GM23338 (cell line): Measurements from ENCODE around the gene VDR. TPM values are rescaled to one million over a fixed set of nuclear protein-coding genes. Genes with fewer than 3 reads are reported as not detected.

Experiments
- ATAC-seq: fragments of 200-7000 bp; cut with Tn5 transposase; 3 replicates; pipeline ENCODE4 v1.9.1; 2020
- DNase-seq: peaks from one replicate; pipeline ENCODE4 v3.0.0-alpha.2; 2015; ENCODE audit warnings: low spot score
- H2AFZ ChIP-seq: fragments of 200-600 bp; sonication (generic); 2 replicates; pipeline ENCODE4 v1.8.0; 2016; ENCODE audit warnings: antibody characterized with exemption, mild to moderate bottlenecking, moderate library complexity
- H3F3A ChIP-seq: fragments of 200-600 bp; sonication (generic); replicated peaks from 2 replicates; pipeline ENCODE4 v1.8.0; 2017; ENCODE audit warnings: antibody characterized with exemption, mixed run types, low read depth
- H3K27ac ChIP-seq: fragments of 200-600 bp; sonication (generic); 2 replicates; pipeline ENCODE4 v1.6.1; 2016; ENCODE audit warnings: low read depth
- H3K27me3 ChIP-seq: fragments of 200-600 bp; sonication (generic); 2 replicates; pipeline ENCODE4 v1.8.0; 2016; ENCODE audit warnings: mild to moderate bottlenecking, mixed run types, moderate library complexity; ENCODE audit not compliant: insufficient read depth
- H3K36me3 ChIP-seq: fragments of 200-600 bp; sonication (generic); 2 replicates; pipeline ENCODE4 v1.8.0; 2016; ENCODE audit warnings: mild to moderate bottlenecking; ENCODE audit not compliant: insufficient read depth
- H3K4me1 ChIP-seq: fragments of 200-600 bp; sonication (generic); 2 replicates; pipeline ENCODE4 v1.8.0; 2016; ENCODE audit warnings: mild to moderate bottlenecking, moderate library complexity; ENCODE audit not compliant: insufficient read depth
- H3K4me2 ChIP-seq: fragments of 200-600 bp; sonication (generic); 2 replicates; pipeline ENCODE4 v1.7.1; 2017; ENCODE audit warnings: mixed run types
- H3K4me3 ChIP-seq: fragments of 200-600 bp; sonication (generic); 2 replicates; pipeline ENCODE4 v1.6.1; 2016; ENCODE audit warnings: mixed run types
- H3K79me2 ChIP-seq: fragments of 200-600 bp; sonication (generic); replicated peaks from 2 replicates; pipeline ENCODE4 v1.8.0; 2017; ENCODE audit warnings: mild to moderate bottlenecking; ENCODE audit not compliant: insufficient read depth
- H3K9me2 ChIP-seq: fragments of 200-600 bp; sonication (generic); 2 replicates; pipeline ENCODE4 v1.8.0; 2017; ENCODE audit not compliant: insufficient read depth
- H4K20me1 ChIP-seq: fragments of 200-600 bp; sonication (generic); replicated peaks from 2 replicates; pipeline ENCODE4 v1.8.0; 2017; ENCODE audit warnings: mild to moderate bottlenecking; ENCODE audit not compliant: insufficient read depth
- H3K27ac Mint-ChIP-seq: 2 replicates; pipeline ENCODE4 v1.8.0; 2020; ENCODE audit warnings: inconsistent platforms, mild to moderate bottlenecking, moderate library complexity, mixed read lengths
- H3K27me3 Mint-ChIP-seq: 3 replicates; pipeline ENCODE4 v1.8.0; 2022; ENCODE audit warnings: low read depth, mild to moderate bottlenecking, moderate library complexity, mixed read lengths, inconsistent platforms; ENCODE audit not compliant: insufficient read depth, poor library complexity
- H3K36me3 Mint-ChIP-seq: 3 replicates; pipeline ENCODE4 v1.8.0; 2021; ENCODE audit warnings: low read depth, mild to moderate bottlenecking, inconsistent platforms, moderate library complexity, mixed read lengths
- H3K4me1 Mint-ChIP-seq: 3 replicates; pipeline ENCODE4 v1.8.0; 2020; ENCODE audit warnings: mild to moderate bottlenecking, inconsistent platforms, mixed read lengths
- H3K4me3 Mint-ChIP-seq: 3 replicates; pipeline ENCODE4 v1.8.0; 2021; ENCODE audit warnings: moderate library complexity, mild to moderate bottlenecking, inconsistent platforms, mixed read lengths
- H3K9me3 Mint-ChIP-seq: 3 replicates; pipeline ENCODE4 v1.8.0; 2020; ENCODE audit warnings: moderate library complexity, mild to moderate bottlenecking, inconsistent platforms, mixed read lengths
- CREB1 ChIP-seq: fragments of 250-450 bp; sonication (Bioruptor Pico); IDR thresholded peaks from 2 replicates; pipeline ENCODE4 v1.5.0; 2020; ENCODE audit warnings: low read depth, mild to moderate bottlenecking, moderate library complexity
- CTCF ChIP-seq, 2 experiments: fragments of 200-600 bp in 1 of 2; sonication (generic) in 1 of 2; conservative IDR thresholded peaks; 2 replicates each; pipeline versions ENCODE4 v1.5.1 to v1.6.1; 2016 to 2017; ENCODE audit warnings: antibody characterized with exemption in 2 of 2, low read depth in 2 of 2, mild to moderate bottlenecking in 2 of 2, moderate library complexity in 1 of 2
- ETS1 ChIP-seq: IDR thresholded peaks from 2 replicates; pipeline ENCODE4 v1.6.1; 2016; ENCODE audit warnings: antibody characterized with exemption
- EZH2 ChIP-seq: fragments of 200-600 bp; sonication (generic); IDR thresholded peaks from one replicate; pipeline ENCODE4 v1.8.0; 2017; ENCODE audit warnings: antibody characterized with exemption, mild to moderate bottlenecking, low read depth; ENCODE audit not compliant: unreplicated experiment
- EZH2phosphoT487 ChIP-seq: fragments of 200-600 bp; sonication (generic); IDR thresholded peaks from one replicate; pipeline ENCODE4 v1.8.1; 2018; ENCODE audit warnings: antibody characterized with exemption; ENCODE audit not compliant: unreplicated experiment
- JUNB ChIP-seq: IDR thresholded peaks from one replicate; pipeline ENCODE4 v1.6.1; 2016; ENCODE audit warnings: antibody characterized with exemption; ENCODE audit not compliant: unreplicated experiment
- NANOG ChIP-seq: IDR thresholded peaks from 2 replicates; pipeline ENCODE4 v1.6.1; 2016; ENCODE audit warnings: antibody characterized with exemption, borderline replicate concordance
- POLR2AphosphoS5 ChIP-seq: IDR thresholded peaks from 2 replicates; pipeline ENCODE4 v1.6.1; 2016; ENCODE audit warnings: antibody characterized with exemption, low read depth
- REST ChIP-seq: IDR thresholded peaks from one replicate; pipeline ENCODE4 v1.6.1; 2018; ENCODE audit warnings: antibody characterized with exemption; ENCODE audit not compliant: unreplicated experiment
- STAT1 ChIP-seq: IDR thresholded peaks from one replicate; pipeline ENCODE4 v1.6.1; 2016; ENCODE audit warnings: antibody characterized with exemption; ENCODE audit not compliant: unreplicated experiment
- ZNF114 ChIP-seq: fragments of 250-450 bp; sonication (Bioruptor Pico); IDR thresholded peaks from 2 replicates; pipeline ENCODE4 v1.5.0; 2020; ENCODE audit warnings: mild to moderate bottlenecking, moderate library complexity
- ZNF331 ChIP-seq: fragments of 250-450 bp; sonication (Bioruptor Pico); IDR thresholded peaks from 2 replicates; pipeline ENCODE4 v1.5.0; 2020; ENCODE audit warnings: low read depth, mild to moderate bottlenecking, moderate library complexity
- ZNF462 ChIP-seq: fragments of 250-450 bp; sonication (Bioruptor Pico); IDR thresholded peaks from 2 replicates; pipeline ENCODE4 v1.5.0; 2020; ENCODE audit warnings: mild to moderate bottlenecking, moderate library complexity
- polyA plus RNA-seq: library from polyadenylated mRNA; unstranded; fragments of >200 nt; fragmentation: Nextera tagmentation; extraction: Ambion mirVana; gene quantifications from 2 replicates; pipeline ENCODE4 v1.2.1, GENCODE V29; 2016
- total RNA-seq: library from RNA; depleted of rRNA; stranded (reverse); fragments of >200 nt; shearing (Covaris generic); gene quantifications from 2 replicates; pipeline ENCODE4 v1.2.3, GENCODE V29; 2014

The VDR gene
- total and polyA plus RNA-seq, 2 experiments from 2014 or later: 0.37 to 1.4 TPM

GRCh38 chr12:47877081-47877480, 27.7 kb downstream of the VDR start:
- Histone ChIP-seq H3K27ac (no peak overlapping the region), H3K4me2 (no peak overlapping the region), H3K9me2 (no peaks in the 10 kb centered on the region), H3F3A (no peaks in the 10 kb centered on the region), H3K4me3 (no peak overlapping the region), H3K36me3 (no peaks in the 10 kb centered on the region), H3K4me1 (peaks cover 12% of the 10 kb centered on the region), H3K27me3 (no peaks in the 10 kb centered on the region), H2AFZ (no peak overlapping the region), H3K79me2 (no peaks in the 10 kb centered on the region), H4K20me1 (no peaks in the 10 kb centered on the region)
- no peaks in the 10 kb centered on the region; the same call in 2 of the 3 replicates for H3K36me3 Mint-ChIP-seq
- DNase-seq (no peak), ATAC-seq (no peak)
- no peak for TF ChIP-seq STAT1
- TF ChIP-seq JUNB: no peak
- TF ChIP-seq ETS1: no peak
- no peak for TF ChIP-seq NANOG
- TF ChIP-seq REST: no peak
- TF ChIP-seq ZNF114 (CRISPR knock-in tag): no peak
- no peak for TF ChIP-seq CREB1
- no peak for TF ChIP-seq ZNF462
- TF ChIP-seq CTCF (conservative IDR thresholded peaks at IDR 0.05; ENCODE audit: low read depth in 2 of 2): no peak
- TF ChIP-seq POLR2AphosphoS5: no peak
- no peak for TF ChIP-seq EZH2
- no peak for TF ChIP-seq ZNF331 (CRISPR knock-in tag)
- no peak for TF ChIP-seq EZH2phosphoT487
- peaks cover 14% of the 10 kb centered on the region for H3K4me1 Mint-ChIP-seq
- no peaks in the 10 kb centered on the region for H3K9me3 Mint-ChIP-seq
- no peak overlapping the region for H3K4me3 Mint-ChIP-seq
- peaks cover 12% of the 10 kb centered on the region for H3K27me3 Mint-ChIP-seq
- no peak overlapping the region for H3K27ac Mint-ChIP-seq
